K562 (cell line): Measurements from ENCODE around the gene IMMP2L. TPM values are rescaled to one million over a fixed set of nuclear protein-coding genes. Genes with fewer than 3 reads are reported as not detected.
A peak's percentile ranks its signal among the peaks of the same experiment; 100 is the strongest.

Experiments used
- CBX8 ChIP-seq: fragments of 200-600 bp; sonication (generic); IDR thresholded peaks from 2 replicates; pipeline ENCODE4 v1.6.1; 2012; ENCODE audit warnings: borderline replicate concordance, mixed run types, low read depth, mild to moderate bottlenecking, moderate library complexity, mixed read lengths, low read length, control low read depth, inconsistent platforms; ENCODE audit not compliant: poor library complexity, severe bottlenecking; ENCODE audit errors: extremely low read depth
- EP400 ChIP-seq: fragments of 450-650 bp; IDR thresholded peaks from 2 replicates; pipeline ENCODE4 v1.6.1; 2017; ENCODE audit warnings: antibody characterized with exemption, mild to moderate bottlenecking, moderate library complexity
- IRF1 ChIP-seq: sonication (generic); formaldehyde crosslinking; IDR thresholded peaks from 2 replicates; pipeline ENCODE4 v1.8.0; 2022; ENCODE audit warnings: missing genetic modification reagents, mild to moderate bottlenecking, borderline replicate concordance
- KDM4B ChIP-seq, 2 experiments: fragments of 450-650 bp in 1 of 2; sonication (generic) in 1 of 2; IDR thresholded peaks; 2 replicates each; pipeline ENCODE4 v1.6.1; 2016 to 2017; ENCODE audit warnings: borderline replicate concordance in 2 of 2, antibody characterized with exemption in 1 of 2, low read depth in 1 of 2, mild to moderate bottlenecking in 1 of 2
- NONO ChIP-seq, 2 experiments: fragments of 200-400 bp in 1 of 2; fragments of 450-650 bp in 1 of 2; formaldehyde crosslinking in 1 of 2; IDR thresholded peaks; 2 replicates each; pipeline ENCODE4 v1.6.1; 2017; ENCODE audit warnings: low read depth in 2 of 2, mild to moderate bottlenecking in 2 of 2, moderate library complexity in 2 of 2, low read length in 1 of 2
- RBM17 ChIP-seq: fragments of 200-400 bp; formaldehyde crosslinking; IDR thresholded peaks from 2 replicates; pipeline ENCODE4 v1.6.1; 2017; ENCODE audit warnings: low read depth, mild to moderate bottlenecking, low read length, borderline replicate concordance
- REST ChIP-seq, 2 experiments: fragments of 450-650 bp; formaldehyde crosslinking in 1 of 2; IDR thresholded peaks; 2 replicates each; pipeline versions ENCODE4 v1.4.0 to v1.6.1; 2014 to 2020; ENCODE audit warnings: mild to moderate bottlenecking in 2 of 2, borderline replicate concordance in 1 of 2, low read depth in 1 of 2
- RUNX1 ChIP-seq: sonication (generic); IDR thresholded peaks from 2 replicates; pipeline ENCODE4 v1.6.1; 2016; ENCODE audit warnings: antibody characterized with exemption, low read depth
- ZNF23 ChIP-seq: fragments of 250-450 bp; sonication (Bioruptor Pico); IDR thresholded peaks from 2 replicates; pipeline ENCODE4 v1.4.0; 2020; ENCODE audit warnings: mild to moderate bottlenecking
- polyA plus RNA-seq, 8 experiments: library from polyadenylated mRNA; depleted of rRNA in 4 of 8; stranded (reverse) in 5 of 8; unstranded in 3 of 8; fragments of >200 nt; fragmentation: Nextera tagmentation in 2 of 8; fragmentation: Illumina TruSeq in 1 of 8; extraction: Ambion mirVana in 2 of 8; extraction: Trizol in 1 of 8; gene quantifications; 2 replicates each; pipeline versions ENCODE4 v1.2.1 to v1.2.3, GENCODE V29; 2011 to 2014; ENCODE audit warnings: inconsistent platforms in 1 of 8, missing spikeins in 1 of 8
- total RNA-seq, 7 experiments: library from RNA; depleted of rRNA in 6 of 7; stranded (reverse); fragments of >200 nt in 6 of 7; fragmentation: Illumina TruSeq in 2 of 7; extraction: Trizol in 2 of 7; gene quantifications; 2 replicates each; pipeline versions ENCODE4 v1.2.1 to v1.2.3, GENCODE V29; 2011 to 2021; ENCODE audit warnings: low replicate concordance in 1 of 7
- TF ChIP-seq, protein P1 (sequence below): fragments of 450-650 bp; IDR thresholded peaks from 2 replicates; pipeline ENCODE4 v1.6.1; 2014; ENCODE audit warnings: low read depth, mild to moderate bottlenecking, moderate library complexity, borderline replicate concordance
- TF ChIP-seq, protein P2 (sequence below), 2 experiments: IDR thresholded peaks; 2 replicates each; pipeline ENCODE4 v1.6.1; 2012; ENCODE audit warnings: improper control_type of control experiment in 2 of 2, low read depth in 2 of 2, low read length in 2 of 2, borderline replicate concordance in 1 of 2

Gene IMMP2L
- total and polyA plus RNA-seq, 9 of the 15 experiments (the other 6 are each of a cell fraction or from before 2014, with no cell fraction given): 29.7 to 116 (median 53.0) TPM

- no peak for TF ChIP-seq RBM17
- peak; percentile 87 for TF ChIP-seq REST (IDR thresholded peaks at IDR 0.05; ENCODE audit: borderline replicate concordance)
- no peak for TF ChIP-seq REST (CRISPR knock-in tag; IDR thresholded peaks at IDR 0.05; ENCODE audit: low read depth)
- peak in 1 of 2 experiments; percentile 86; a peak in 1 of 4 replicates for TF ChIP-seq KDM4B (IDR thresholded peaks at IDR 0.05; ENCODE audit: borderline replicate concordance in 2 of 2, low read depth in 1 of 2)
- TF ChIP-seq NONO (IDR thresholded peaks at IDR 0.05; ENCODE audit: low read depth in 2 of 2, low read length in 1 of 2): no peak
- TF ChIP-seq CBX8: no peak
- TF ChIP-seq, protein P1, sequence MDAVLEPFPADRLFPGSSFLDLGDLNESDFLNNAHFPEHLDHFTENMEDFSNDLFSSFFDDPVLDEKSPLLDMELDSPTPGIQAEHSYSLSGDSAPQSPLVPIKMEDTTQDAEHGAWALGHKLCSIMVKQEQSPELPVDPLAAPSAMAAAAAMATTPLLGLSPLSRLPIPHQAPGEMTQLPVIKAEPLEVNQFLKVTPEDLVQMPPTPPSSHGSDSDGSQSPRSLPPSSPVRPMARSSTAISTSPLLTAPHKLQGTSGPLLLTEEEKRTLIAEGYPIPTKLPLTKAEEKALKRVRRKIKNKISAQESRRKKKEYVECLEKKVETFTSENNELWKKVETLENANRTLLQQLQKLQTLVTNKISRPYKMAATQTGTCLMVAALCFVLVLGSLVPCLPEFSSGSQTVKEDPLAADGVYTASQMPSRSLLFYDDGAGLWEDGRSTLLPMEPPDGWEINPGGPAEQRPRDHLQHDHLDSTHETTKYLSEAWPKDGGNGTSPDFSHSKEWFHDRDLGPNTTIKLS: no peak
- TF ChIP-seq RUNX1: no peak
- TF ChIP-seq, protein P2, sequence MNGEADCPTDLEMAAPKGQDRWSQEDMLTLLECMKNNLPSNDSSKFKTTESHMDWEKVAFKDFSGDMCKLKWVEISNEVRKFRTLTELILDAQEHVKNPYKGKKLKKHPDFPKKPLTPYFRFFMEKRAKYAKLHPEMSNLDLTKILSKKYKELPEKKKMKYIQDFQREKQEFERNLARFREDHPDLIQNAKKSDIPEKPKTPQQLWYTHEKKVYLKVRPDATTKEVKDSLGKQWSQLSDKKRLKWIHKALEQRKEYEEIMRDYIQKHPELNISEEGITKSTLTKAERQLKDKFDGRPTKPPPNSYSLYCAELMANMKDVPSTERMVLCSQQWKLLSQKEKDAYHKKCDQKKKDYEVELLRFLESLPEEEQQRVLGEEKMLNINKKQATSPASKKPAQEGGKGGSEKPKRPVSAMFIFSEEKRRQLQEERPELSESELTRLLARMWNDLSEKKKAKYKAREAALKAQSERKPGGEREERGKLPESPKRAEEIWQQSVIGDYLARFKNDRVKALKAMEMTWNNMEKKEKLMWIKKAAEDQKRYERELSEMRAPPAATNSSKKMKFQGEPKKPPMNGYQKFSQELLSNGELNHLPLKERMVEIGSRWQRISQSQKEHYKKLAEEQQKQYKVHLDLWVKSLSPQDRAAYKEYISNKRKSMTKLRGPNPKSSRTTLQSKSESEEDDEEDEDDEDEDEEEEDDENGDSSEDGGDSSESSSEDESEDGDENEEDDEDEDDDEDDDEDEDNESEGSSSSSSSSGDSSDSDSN (IDR thresholded peaks at IDR 0.05; ENCODE audit: borderline replicate concordance in 1 of 2, low read depth in 2 of 2, low read length in 2 of 2): no peak
- TF ChIP-seq ZNF23 (CRISPR knock-in tag): no peak
- TF ChIP-seq IRF1: no peak
- peak; percentile 83 for TF ChIP-seq EP400
Observed at GRCh38 chr7:111329367-111330234, 232.7 kb downstream of the IMMP2L start (continued).
